CD4-positive, alpha-beta T cell treated with Interleukin-15 for 1 hour (primary cell): Measurements from ENCODE around the gene HIRA.
A peak's percentile ranks its signal among the peaks of the same experiment; 100 is the strongest.
"Not testable (repeated sequence)": the region's sequence is repeated elsewhere in the genome, so short reads cannot be mapped to it uniquely, and the experiment has no call there.

Experiments used
- DNase-seq: peaks from one replicate; pipeline ENCODE4 v3.0.0-alpha.2; 2020

Gene HIRA

GRCh38 chr22:19442166-19442565 lies 10.6 kb upstream of the HIRA start:
- no peak for DNase-seq

DNA sequence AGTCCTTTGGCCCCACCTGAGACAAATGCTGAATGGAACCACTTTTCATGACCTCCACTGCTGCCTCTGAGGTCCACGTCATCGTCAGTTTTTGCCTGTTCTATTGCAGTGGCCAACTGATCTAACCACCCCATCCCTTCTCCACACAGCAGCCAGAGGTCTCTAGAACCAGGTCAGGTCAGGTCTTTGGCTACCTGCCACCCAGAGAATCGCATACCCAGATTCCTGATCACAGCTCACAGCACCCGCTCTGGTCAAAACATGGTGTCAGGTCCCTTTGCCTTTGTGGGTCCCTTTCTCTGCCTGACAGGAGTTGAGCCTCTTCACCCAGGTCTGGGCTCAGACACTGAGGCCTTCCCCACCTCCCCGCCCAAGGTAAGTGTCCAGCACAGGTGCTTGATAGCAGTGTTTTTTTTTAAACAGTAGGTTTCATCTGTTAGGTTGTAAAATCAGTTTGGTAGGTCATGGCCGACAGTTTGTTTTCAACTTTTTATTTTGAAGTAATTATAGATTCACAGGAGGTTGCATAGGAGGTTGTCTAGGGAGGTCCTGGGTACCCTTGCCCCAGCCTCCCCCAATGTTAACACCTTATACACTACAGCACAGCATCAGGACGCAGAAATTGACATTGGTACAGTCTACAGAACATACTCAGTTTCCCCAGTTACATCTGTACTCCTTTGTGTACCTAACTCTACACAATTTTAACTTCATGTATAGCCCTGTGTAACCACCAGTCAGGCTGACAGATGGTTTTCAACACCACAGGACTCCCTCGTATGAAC lies 9.1 kb upstream of the HIRA start:
- no peak for DNase-seq

- DNase-seq = no peak
These were observed 6.8 kb upstream of the HIRA start for GRCh38 chr22:19438298-19438697.

DNA sequence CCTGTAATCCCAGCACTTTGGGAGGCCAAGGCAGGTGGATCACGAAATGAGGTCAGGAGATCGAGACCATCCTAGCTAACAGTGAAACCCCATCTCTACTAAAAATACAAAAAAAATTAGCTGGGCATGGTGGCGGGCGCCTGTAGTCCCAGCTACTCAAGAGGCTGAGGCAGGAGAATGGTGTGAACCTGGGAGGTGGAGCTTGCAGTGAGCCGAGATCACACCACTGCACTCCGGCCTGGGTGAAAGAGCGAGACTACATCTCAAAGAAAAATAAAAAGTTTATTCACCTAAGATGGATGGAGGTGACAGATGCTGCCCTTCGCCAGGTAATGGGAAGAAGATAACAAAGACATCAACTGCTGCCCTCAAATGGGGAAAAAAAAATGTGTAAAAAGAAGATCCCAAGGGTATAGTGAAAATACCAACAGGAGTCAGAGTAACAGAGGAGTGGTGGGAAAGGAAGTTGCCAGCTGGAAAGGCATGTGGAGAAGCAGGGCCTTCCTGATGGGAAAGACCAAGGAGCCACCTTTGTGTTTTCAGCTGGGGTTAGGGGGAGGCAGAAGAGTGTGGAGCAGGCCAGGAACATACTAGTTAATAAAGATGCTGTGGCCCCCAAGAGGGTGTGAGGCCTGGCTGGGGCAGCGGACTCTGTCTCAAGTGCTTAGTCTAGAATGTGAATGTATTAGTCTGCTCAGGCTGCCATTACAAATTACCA lies 5.1 kb upstream of the HIRA start:
- not testable (repeated sequence) for DNase-seq

DNA sequence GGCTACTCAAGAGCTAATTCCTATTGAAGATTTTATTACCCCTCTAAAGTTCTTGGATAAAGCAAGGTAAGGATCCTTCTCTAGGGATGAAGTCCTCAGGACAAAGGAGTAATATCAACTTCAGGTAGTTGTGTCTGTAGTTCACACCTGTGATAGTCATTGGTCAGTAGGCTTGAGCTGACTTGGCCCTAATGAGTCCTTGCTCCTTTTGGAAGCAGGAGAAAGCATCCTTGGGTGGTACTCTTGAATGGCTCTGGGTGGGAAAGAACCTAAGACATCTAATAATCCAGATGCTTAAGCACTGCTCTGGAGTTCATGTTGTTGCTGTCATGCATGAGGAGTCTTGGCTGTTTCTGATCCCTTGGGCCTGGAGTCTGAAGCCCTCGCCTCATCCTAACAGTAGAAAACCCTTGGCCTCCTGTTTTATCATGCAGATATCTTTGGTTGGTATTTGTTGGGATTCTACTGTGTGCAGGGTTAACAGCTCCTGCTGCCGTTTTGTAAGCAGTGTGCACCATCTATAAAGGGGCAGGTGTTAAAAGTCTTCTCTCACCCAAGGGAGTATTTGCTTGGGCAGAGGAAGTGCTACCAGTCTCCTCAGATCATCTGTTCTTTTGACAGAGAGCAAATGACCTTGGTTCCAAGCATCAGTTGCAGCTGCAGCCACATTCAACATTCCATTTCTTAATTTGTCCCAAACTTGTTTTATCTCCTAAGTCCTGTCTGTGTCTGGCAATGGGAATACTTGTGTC lies 3.5 kb upstream of the HIRA start:
- DNase-seq = no peak

DNA sequence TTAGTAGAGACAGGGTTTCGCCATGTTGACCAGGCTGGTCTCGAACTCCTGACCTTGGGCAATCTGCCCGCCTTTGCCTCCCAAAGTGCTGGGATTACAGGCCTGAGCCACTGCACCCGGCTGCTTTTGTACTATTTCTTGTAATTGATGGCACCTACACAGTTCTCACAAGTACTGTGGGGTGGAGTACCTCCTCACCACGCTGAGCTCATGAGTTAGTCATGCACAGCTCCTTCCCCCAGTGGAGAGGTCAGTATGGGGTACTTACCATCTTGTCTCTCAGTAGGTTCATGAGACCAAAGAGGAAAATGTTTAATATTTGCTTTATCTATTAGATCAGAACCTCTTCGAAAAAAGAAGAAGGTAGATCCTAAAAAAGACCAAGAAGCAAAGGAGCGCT lies 2.9 kb upstream of the HIRA start:
- no peak for DNase-seq

DNA sequence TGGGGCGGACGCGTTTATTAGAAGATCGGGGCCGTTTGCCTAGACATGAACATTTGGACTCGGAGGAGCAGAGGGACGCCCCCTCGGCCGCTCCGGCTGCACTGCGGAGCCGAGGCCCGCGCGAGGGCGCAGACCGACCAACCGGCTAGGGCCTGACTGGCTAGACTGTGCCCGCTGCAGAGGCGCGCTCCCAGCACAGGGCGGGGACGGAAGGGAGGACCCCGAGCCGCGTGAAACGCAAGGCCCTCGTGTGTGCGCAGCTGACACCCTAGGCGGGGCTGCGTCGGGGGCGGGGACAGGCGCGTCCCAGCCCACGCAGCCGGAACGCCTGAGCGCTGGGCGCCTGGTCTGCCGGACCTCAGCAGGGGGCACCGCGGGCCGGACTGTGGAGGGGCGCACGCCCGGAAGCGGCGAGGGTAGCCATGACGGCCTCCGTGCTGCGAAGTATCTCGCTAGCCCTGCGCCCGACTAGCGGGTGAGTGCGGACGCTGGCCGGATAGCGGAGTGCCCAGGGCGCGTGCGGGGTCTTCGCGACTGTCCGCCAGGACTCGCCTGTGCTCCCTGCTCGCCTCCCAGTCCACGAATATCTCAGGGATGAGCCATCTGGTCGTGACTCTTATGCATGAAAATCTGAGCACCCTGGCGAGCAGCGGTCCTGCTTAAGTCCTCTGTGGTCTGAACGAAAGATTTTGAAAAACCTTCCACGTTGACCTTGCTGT lies 759 bp upstream of the HIRA start, which contains the start of gene MRPL40:
Gene MRPL40, plus strand, starts transcription at position 413 of the 719 bp plus-strand sequence. Its CDS starts 10 bp downstream, at position 423.
- DNase-seq = peak; percentile 92

GRCh38 chr22:19430890-19431541 lies 517 bp downstream of the HIRA start:
- no peak for DNase-seq

DNA sequence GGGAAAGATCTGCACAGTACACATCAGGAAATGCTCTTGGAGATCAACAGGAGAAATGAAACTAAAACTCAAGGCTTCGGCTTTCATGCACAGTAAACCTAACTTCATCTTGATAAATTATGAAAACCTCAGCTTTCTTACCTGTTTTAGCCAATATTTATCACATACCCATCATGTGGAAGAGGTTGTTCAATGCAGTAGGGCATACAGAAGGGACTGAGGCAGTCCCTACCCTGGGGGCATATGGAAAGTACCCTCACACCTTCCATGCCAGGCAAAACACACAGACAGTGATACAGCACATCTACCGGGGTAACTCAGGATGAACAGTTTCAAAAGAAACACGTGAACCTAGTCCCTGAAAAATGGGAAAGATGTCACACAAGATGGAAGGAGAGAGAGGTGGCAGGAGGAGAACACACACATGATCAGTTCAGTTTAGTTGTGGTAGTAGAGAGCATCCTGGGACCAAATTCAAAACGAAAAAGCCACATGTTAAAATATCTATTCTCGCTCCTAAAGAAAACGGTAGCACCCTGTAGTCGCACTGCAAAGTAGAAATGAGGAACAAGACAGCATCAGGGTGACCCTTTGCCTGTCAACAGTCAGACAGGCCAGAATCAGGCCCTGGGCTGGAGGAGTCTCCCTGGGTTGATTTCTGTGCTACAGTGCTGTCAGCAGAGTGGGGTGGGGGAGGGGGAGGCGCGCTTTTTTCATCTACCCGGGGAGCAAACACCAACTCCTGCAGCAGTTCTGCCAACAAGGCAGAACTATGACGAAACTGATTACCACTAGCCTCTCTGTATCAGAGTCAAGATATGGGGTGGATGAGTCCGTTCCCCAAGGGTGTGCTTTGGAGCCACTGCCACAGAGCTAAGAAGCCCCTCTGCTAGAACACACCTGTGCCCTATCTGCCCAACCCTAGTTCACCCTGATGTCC lies 1.3 kb downstream of the HIRA start:
- peak; percentile 43 for DNase-seq

GRCh38 chr22:19424186-19424500 lies 7.4 kb downstream of the HIRA start:
- no peak for DNase-seq

DNA sequence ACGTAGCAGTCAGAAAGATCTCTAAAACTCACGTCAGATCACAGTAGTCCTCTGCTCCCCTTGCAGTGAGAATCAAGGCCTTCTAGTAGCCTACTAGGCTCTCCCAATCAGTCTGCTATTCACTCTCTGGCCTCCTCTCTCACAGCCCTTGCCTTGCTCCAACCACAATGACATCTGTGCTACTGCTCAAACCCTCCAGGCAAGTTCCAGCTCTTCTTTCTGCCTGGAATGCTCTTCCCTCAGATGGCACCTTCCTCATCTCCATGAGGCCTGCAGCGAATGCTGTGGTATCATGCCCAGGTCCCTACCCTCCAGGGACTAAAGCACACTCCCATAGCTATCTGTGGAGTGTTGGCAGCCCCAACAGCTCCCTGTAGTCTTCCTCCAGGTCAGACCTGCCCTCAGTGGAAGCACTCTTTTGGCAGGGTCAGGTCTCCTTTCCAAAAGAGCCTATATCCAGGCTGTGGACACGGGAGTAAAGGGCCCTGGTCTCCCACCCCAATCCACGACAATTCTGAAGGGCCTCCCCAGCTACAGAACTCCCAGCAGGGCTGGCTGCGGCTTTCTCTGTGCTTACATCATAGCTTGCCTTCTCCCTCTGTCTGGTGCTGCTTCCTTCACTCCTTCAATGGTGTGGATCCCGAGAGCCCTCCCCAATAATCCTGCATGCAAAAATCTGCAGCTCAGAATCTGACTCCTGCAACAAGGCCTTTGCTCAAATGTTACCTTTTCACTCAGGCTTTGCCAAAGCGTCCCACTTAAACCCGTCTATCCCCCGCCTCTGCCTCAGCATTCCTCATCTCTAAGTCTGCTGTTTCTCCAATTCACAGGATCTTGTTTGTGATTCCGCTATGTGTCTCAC lies 8.9 kb downstream of the HIRA start:
- DNase-seq = no peak

- no peak for DNase-seq
These were observed 11.2 kb downstream of the HIRA start for GRCh38 chr22:19420321-19420720.

GRCh38 chr22:19419464-19420178 lies 11.9 kb downstream of the HIRA start:
- DNase-seq = peak; percentile 52

DNA sequence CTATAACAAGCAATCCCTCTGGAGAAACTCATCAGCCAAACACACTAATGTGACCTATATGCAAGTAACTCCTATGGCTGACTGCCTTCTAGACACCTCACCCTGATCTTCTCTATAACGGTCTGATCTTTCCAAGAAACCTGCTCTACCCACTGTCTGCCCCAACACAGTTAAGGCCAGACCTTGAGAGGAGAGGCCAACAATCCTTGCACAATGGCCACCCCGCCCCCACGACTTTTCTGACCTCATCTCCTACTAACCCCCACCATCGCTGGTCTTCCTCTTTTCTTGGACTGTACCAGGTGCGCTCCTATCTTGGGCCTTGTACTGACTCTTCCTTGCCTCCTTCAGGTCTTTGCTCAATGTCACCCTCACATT lies 12.5 kb downstream of the HIRA start:
- DNase-seq = peak; percentile 26

- DNase-seq = no peak
These were observed 18.6 kb downstream of the HIRA start for GRCh38 chr22:19412923-19413322.

- no peak for DNase-seq
These were observed 19.1 kb downstream of the HIRA start for GRCh38 chr22:19412478-19412877.

DNA sequence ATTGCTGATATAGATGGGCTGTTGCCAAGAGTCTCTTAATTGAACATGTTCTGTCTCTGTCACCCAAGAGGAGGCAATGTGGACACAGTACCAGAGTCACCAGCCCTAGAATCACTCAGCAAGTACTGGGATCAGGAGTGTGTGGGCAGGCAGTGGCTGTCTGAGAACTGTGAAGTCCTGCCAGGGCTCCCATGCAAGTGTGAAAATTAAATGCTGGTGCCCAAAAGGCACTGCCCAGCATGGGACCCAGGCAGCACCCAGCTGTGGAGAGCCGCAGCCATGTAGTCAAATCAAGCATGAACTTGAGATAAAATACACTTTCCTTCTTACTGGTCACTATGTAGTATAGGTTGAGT lies 19.9 kb downstream of the HIRA start:
- no peak for DNase-seq

- no peak for DNase-seq
These were observed 20.4 kb downstream of the HIRA start for GRCh38 chr22:19410941-19411689.
